Skeletal muscle tissue (tissue), 4 donors: ENCODE results near the gene SERPING1. TPM values are rescaled to one million over a fixed set of nuclear protein-coding genes. Genes with fewer than 3 reads are reported as not detected.
A peak's percentile ranks its signal among the peaks of the same experiment; 100 is the strongest.
"Not testable (repeated sequence)": the region's sequence is repeated elsewhere in the genome, so short reads cannot be mapped to it uniquely, and the experiment has no call there.

Experiments used
- H3K27ac ChIP-seq: one replicate; pipeline ENCODE4 v1.7.0; 2013; ENCODE audit warnings: mild to moderate bottlenecking, low read depth, low read length, inconsistent platforms
- H3K27me3 ChIP-seq, 3 donors: one replicate each; pipeline ENCODE4 v1.7.0; 2013; ENCODE audit warnings: low read length in 3 of 3; ENCODE audit not compliant: control insufficient read depth in 3 of 3, insufficient read depth in 3 of 3
- H3K36me3 ChIP-seq, 3 donors: one replicate each; pipeline ENCODE4 v1.7.0; 2013; ENCODE audit warnings: low read length in 3 of 3; ENCODE audit not compliant: control insufficient read depth in 3 of 3, insufficient read depth in 3 of 3
- H3K4me1 ChIP-seq, 3 donors: one replicate each; pipeline ENCODE4 v1.7.0; 2013; ENCODE audit warnings: low read length in 3 of 3, mild to moderate bottlenecking in 3 of 3; ENCODE audit not compliant: control insufficient read depth in 3 of 3, insufficient read depth in 3 of 3
- H3K4me3 ChIP-seq, 3 donors: one replicate each; pipeline ENCODE4 v1.7.0; 2013; ENCODE audit warnings: low read length in 3 of 3
- H3K9ac ChIP-seq, 3 donors: one replicate each; pipeline ENCODE4 v1.7.0; 2013; ENCODE audit warnings: low read length in 3 of 3, mild to moderate bottlenecking in 3 of 3, moderate library complexity in 2 of 3, low read depth in 1 of 3
- H3K9me3 ChIP-seq, 3 donors: one replicate each; pipeline ENCODE4 v1.7.0; 2013; ENCODE audit warnings: low read length in 3 of 3; ENCODE audit not compliant: control insufficient read depth in 3 of 3
- total RNA-seq: library from RNA; depleted of rRNA; stranded (reverse); fragments of >200 nt; gene quantifications from one replicate; pipeline ENCODE4 v1.2.3, GENCODE V29; 2014
- donor health status: Osteomylitis.

Gene SERPING1
- total RNA-seq, 1 donor from 2014 or later: 15.1 TPM

DNA sequence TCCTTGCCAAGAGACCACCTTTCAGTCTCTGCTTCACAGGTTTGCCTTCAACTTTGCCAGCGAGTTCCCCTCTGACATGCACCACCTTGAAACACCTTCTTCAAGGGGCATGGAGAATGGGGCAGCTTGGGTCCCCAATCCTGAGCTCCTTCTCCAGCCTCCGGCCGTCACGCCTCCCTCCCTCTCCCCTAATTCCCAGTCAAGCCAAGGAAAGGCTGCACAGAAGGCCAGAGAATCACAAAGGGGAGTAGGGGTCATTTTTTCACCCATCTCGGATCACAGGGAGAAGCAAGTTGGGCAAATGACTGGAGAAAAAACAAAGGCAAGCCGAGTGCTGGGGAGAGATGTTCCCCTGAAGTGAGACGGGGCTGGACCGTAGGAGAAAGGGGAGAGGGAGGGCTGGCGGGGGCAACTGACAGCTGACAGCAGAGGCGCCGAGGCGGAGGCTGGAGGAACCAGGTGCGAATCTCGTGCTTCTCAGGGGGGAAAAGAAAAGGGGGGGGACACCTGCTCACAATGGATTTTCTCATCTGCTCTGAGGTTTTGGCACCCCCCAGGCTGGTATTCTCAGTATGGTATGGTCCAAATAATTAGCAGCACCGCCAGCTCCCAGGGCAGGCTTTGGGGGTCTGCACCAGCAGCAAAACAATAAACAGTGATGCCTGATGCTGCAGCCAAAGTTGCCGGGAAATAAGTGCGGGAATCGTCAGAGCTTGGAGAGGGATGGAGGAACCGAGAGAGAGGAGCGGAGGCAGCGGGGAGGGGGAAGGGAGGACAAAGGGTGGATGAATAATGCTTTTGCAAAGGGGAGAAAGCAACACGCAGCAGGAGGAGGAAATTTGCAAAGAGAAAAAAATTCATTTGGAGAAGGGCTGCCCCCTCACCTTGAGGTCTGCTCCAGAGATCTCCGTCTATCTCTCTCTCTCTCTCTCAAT, 51.6 kb downstream of the SERPING1 start:
- no peaks in the 10 kb centered on the region for H3K36me3 ChIP-seq
- H3K27ac ChIP-seq: no peak overlapping the region
- peaks cover 34 to 45% (median 36%) of the 10 kb centered on the region in 3 donors for H3K4me1 ChIP-seq
- peaks cover 40 to 53% (median 44%) of the 10 kb centered on the region in 3 donors for H3K27me3 ChIP-seq
- H3K4me3 ChIP-seq: peak overlapping the region; percentile 67 to 75 (median 68)
- peak overlapping the region; percentile 20 to 50 (median 32) for H3K9ac ChIP-seq
- no peaks in the 10 kb centered on the region for H3K9me3 ChIP-seq

DNA sequence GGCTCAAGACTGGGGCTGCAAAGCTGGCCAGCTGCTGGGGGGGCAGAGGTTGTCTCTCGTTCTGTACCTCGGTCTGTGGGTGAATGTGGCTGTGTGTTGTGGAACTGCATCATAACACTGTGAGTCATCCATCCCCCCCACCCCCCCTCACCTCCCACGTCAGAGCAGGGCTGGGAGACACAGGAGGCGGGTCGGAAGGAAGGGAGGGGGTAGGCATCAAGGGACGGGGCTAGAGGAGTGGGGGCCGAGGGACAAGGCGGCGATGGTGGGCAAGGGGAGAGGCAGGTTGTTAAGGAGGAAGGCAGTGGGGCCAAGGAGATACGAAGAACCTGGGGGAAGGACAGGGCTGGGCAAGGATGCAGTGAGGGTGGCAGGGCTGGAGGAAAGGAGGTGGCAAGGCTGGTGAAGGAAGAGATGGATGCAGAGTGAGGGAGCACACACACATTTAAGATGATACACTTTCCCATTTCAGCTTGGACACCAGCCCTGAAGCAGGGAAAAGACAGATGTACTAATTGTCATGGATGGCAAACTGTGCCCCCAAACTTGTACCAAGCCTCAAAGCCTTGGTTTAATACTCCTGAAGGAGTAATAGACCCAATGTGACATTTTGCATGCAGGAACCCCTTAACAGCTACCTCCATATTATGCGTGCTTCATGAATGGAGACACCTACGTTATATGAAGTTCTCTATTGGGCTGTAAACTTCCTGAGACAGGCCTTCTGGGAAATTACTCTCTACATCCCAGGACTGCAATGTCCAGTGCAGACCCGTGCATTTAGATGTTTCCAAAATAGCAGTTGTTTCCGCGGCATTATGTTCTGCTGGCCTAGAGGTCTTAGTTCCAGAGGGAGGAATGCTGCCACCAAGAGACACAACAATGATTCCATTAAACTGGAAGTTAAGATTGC, 52.6 kb downstream of the SERPING1 start, which contains the start of gene YPEL4:
Gene YPEL4 (minus strand): TSS at position 87 of the 913 bp plus-strand sequence. CDS start 2,805 bp downstream, outside the sequence.
- Histone ChIP-seq H3K9me3 (no peaks in the 10 kb centered on the region), H3K27ac (no peak within 1 kb of the TSS), H3K9ac (peak within 1 kb of the TSS; percentile 20 to 50 (median 32)), H3K36me3 (no peaks in the 10 kb centered on the region), H3K27me3 (peaks cover 40 to 53% (median 44%) of the 10 kb centered on the region in 3 donors), H3K4me1 (peaks cover 26 to 41% (median 31%) of the 10 kb centered on the region in 3 donors), H3K4me3 (peak within 1 kb of the TSS; percentile 67 to 75 (median 68))

DNA sequence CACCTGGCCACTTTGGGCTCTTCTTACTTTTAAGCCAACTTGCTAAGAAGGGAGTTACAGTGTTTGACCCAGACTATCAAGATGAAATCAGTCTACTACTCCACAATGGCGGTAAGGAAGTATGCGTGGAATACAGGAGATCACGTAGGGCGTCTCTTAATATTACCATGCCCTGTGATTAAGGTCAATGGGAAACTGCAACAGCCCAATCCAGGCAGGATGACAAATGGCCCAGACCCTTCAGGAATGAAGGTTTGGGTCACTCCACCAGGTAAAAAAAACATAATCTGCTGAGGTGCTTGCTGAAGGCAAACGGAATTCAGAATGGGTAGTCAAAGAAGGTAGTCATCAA, 53.2 kb downstream of the SERPING1 start:
- H3K4me3 ChIP-seq: no peak overlapping the region
- H3K27ac ChIP-seq: no peak overlapping the region
- no peak overlapping the region for H3K9ac ChIP-seq
- H3K36me3 ChIP-seq: no peaks in the 10 kb centered on the region
- peaks cover 36 to 52% (median 40%) of the 10 kb centered on the region in 3 donors for H3K27me3 ChIP-seq
- no peaks in the 10 kb centered on the region for H3K9me3 ChIP-seq
- peaks cover 26 to 41% (median 29%) of the 10 kb centered on the region in 3 donors for H3K4me1 ChIP-seq

DNA sequence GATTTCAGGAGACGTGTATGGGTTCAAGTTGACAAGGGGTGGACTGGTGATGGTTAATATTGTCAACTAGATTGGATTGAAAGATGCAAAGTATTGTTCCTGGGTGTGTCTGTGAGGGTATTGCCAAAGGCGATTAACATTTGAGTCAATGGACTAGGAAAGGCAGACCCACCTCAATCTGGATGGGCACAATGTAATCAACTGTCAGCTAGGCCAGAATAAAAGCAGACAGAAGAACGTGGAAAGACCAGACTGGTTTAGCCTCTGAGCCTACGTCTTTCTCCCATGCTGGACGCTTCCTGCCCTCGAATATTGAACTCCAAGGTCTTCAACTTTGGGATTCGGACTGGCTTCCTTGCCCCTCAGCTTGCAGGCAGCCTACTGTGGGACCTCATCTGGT, 53.9 kb downstream of the SERPING1 start:
- Histone ChIP-seq H3K4me1 (peaks cover 23 to 35% (median 26%) of the 10 kb centered on the region in 3 donors), H3K9me3 (no peaks in the 10 kb centered on the region), H3K27me3 (peaks cover 30 to 45% (median 33%) of the 10 kb centered on the region in 3 donors), H3K27ac (no peak overlapping the region), H3K9ac (no peak overlapping the region), H3K4me3 (no peak overlapping the region), H3K36me3 (no peaks in the 10 kb centered on the region)

DNA sequence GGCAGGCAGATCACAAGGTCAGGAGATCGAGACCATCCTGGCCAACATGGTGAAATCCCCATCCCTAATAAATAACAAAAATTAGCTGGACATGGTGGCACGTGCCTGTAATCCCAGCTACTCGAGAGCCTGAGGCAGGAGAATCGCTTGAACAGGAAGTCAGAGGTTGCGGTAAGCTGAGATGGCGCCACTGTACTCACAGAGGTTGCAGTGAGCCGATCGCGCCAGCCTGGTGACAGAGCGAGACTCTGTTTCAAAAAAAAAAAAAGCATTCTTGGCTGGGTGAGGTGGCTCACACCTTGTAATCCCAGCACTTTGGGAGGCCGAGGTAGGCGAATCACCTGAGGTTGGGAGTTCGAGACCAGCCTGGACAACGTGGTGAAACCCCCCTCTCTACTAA, 54.7 kb downstream of the SERPING1 start:
- H3K27ac ChIP-seq, H3K4me3 ChIP-seq, H3K9ac ChIP-seq, H3K36me3 ChIP-seq, H3K9me3 ChIP-seq: not testable (repeated sequence)
- peaks cover 22 to 36% (median 25%) of the 10 kb centered on the region in 3 donors for H3K27me3 ChIP-seq
- H3K4me1 ChIP-seq: peaks cover 25 to 34% (median 25%) of the 10 kb centered on the region in 3 donors

DNA sequence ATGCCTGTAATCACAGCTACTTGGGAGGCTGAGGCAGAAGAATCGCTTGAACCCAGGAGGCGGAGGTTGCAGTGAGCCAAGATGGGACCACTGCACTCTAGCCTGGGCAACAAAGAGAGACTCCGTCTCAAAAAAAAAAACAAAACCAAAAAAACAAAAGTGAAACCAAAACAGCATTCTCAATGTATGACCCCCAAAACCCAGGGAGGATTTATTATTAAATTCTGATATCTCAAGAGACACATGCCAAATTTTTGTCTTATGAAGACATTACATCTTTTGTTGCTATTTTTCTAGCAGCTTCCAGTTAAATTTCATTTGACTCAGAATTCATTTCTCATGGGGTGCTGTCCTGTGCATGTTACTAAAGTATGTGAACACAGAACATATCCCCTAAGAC, 55.2 kb downstream of the SERPING1 start:
- Histone ChIP-seq H3K27ac (no peak overlapping the region), H3K9ac (no peak overlapping the region), H3K36me3 (no peaks in the 10 kb centered on the region)

DNA sequence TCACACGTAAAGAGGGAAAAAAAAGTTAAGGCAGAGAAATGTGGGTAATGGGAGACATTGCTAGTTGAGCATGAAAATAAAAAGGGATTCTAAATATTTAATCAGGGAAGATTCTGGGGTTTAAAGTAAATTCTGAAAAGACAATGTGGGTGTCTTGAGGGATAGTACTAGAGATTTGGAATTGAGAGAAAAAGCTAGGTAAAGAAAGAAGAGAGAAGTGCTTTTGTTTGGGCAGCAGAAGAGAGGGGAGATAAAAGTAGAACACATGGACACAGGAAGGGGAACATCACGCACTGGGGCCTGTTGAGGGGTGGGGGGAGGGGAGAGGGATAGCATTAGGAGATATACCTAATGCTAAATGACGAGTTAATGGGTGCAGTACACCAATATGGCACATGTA, 55.7 kb downstream of the SERPING1 start:
- H3K36me3 ChIP-seq: no peaks in the 10 kb centered on the region
- no peak overlapping the region for H3K9ac ChIP-seq
- peaks cover 20 to 29% (median 25%) of the 10 kb centered on the region in 3 donors for H3K4me1 ChIP-seq
- peaks cover 14 to 27% (median 16%) of the 10 kb centered on the region in 3 donors for H3K27me3 ChIP-seq
- no peak overlapping the region for H3K27ac ChIP-seq
- no peaks in the 10 kb centered on the region for H3K9me3 ChIP-seq
- no peak overlapping the region for H3K4me3 ChIP-seq

More for the DNA sequence above, 55.2 kb downstream of the SERPING1 start:
- Histone ChIP-seq H3K9me3 (no peaks in the 10 kb centered on the region), H3K27me3 (peaks cover 18 to 32% (median 21%) of the 10 kb centered on the region in 3 donors), H3K4me3 (no peak overlapping the region), H3K4me1 (peaks cover 21 to 32% (median 25%) of the 10 kb centered on the region in 3 donors)

DNA sequence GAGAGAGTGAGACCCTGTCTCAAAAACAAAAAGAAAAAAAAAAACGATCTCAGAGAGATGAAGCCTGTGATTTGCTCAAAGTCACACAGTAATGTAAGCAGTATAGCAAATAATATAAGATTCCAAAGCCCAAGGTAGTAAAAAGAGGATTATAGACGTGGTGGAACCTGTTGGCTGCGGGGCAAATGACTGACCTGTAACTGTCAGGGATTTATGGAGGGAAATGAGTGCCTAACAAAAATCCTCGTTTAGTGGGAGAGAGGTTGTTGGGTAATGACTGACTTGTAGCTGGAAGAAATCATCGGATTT, 59.4 kb downstream of the SERPING1 start:
- Histone ChIP-seq H3K4me3 (peak overlapping the region; percentile 84 to 98 (median 87)), H3K36me3 (peaks cover 20 to 22% (median 21%) of the 10 kb centered on the region in 3 donors), H3K27me3 (no peaks in the 10 kb centered on the region), H3K9me3 (no peaks in the 10 kb centered on the region), H3K9ac (peak overlapping the region; percentile 90 to 95 (median 93)), H3K27ac (peak overlapping the region; percentile 88), H3K4me1 (peaks cover 10 to 16% (median 15%) of the 10 kb centered on the region in 3 donors)

DNA sequence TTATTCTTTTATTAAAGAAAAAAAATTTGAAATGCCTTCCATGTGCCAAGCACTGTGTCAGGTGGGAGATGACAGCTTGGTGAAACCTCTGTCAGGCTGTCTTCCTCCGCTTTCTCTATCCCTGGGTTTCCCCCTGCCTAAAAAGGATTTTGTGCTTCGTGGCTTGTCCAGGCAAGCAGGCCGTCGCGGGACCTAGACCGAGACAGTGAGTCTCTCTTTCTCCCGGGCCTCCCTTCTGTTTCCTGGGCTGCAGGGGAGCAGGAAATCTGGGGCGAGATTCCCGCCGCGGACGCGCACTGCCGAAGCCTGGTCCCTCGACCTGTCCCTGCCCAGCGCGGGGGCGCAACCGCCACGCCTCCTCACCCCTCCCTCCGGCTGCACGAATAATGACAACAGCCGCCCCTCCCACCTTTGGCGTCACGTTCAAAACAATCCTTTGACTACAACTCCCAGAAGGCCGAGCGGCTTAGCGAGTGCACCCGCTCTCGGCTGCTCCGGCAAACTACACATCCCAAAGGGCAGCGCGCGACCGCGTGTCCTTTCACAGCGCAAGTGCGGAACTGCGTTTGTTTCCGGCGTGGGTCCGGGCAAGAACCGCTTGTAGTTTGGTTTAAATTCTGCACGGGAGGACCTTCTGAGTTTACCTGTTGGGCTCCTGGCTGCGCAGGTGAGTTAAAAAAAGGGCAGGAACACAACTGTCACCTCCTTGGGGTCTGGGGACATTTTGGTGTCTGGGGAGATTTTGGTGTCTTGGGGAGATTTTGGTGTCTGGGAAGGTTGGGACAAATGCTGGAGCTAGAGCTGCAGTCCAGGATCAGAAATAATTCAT, 59.9 kb downstream of the SERPING1 start, which contains the start of gene CLP1:
Gene CLP1 (plus strand): TSS at position 569 of the 829 bp plus-strand sequence. CDS start 1,715 bp downstream, outside the sequence.
- peak within 1 kb of the TSS; percentile 84 to 98 (median 92) for H3K4me3 ChIP-seq

More for the DNA sequence above, 59.9 kb downstream of the SERPING1 start, which contains the start of gene CLP1:
- Histone ChIP-seq H3K27me3 (no peaks in the 10 kb centered on the region), H3K36me3 (peaks cover 21 to 24% (median 22%) of the 10 kb centered on the region in 3 donors), H3K9me3 (no peaks in the 10 kb centered on the region), H3K27ac (peak within 1 kb of the TSS; percentile 88), H3K9ac (peak within 1 kb of the TSS; percentile 90 to 95 (median 93)), H3K4me1 (peaks cover 10 to 16% (median 15%) of the 10 kb centered on the region in 3 donors)
